Measurements from ENCODE around the gene CDC25A. TPM values are rescaled to one million over a fixed set of nuclear protein-coding genes. Genes with fewer than 3 reads are reported as not detected.
"Not testable (repeated sequence)": the region's sequence is repeated elsewhere in the genome, so short reads cannot be mapped to it uniquely, and the experiment has no call there.

CDC25A gene
- total RNA-seq, 2 experiments from 2014 or later: 23.4 to 23.5 TPM

DNA sequence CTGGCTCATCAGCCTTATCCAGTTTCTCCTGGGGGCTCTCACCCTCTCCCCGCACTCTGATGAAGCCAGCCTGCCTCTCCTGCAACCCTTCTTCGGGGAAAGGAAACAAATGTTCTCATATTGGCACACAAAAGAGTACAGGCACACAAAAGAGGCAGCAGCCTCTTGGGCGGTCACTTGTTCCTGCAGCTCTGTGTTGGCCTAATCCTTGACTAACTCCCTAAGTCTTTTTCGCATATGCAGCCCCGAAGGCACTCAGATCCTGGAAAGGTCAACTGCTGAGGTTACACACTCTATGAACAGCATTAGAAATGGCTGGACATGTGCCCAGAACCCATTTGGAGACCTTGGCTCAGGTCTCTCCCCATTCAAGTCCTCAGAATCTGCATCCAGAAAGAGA lies 27.7 kb upstream of the CDC25A start:
- Mint-ChIP-seq H3K27me3 (peaks cover 2% of the 10 kb centered on the region), H3K36me3 (ENCODE audit: low read depth) (no peaks in the 10 kb centered on the region), H3K27ac (no peak overlapping the region), H3K4me3 (no peak overlapping the region), H3K9me3 (no peaks in the 10 kb centered on the region), H3K4me1 (no peaks in the 10 kb centered on the region)
- no peak for DNase-seq
- CTCF ChIA-PET: interaction anchor here (1.4 kb wide), 1 partner anchor 220 kb away, joined by 3 read pairs; no protein-coding TSS in a partner anchor
- POLR2A ChIA-PET: no interaction called here

DNA sequence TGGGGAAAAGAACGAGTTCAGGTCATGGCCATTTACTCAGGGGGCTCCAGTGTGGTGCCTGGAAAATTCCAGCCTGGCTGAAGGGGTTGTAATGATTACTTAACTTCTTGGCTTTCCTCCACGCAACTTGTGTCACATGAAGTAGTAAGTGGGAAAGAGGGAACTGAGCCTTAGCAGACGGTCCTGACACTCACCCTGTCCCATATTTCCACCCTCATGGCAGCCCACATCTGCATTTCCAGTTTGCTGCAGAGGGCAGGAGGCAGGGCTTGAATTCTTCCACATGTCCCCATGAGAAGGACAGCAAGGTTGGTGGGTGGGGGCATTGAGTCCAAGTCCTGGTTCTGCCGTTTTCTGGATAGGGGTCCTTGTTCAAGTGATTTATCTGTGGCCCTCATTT lies 27.2 kb upstream of the CDC25A start:
- POLR2A ChIA-PET: no interaction called here
- H3K4me1 Mint-ChIP-seq: no peaks in the 10 kb centered on the region

DNA sequence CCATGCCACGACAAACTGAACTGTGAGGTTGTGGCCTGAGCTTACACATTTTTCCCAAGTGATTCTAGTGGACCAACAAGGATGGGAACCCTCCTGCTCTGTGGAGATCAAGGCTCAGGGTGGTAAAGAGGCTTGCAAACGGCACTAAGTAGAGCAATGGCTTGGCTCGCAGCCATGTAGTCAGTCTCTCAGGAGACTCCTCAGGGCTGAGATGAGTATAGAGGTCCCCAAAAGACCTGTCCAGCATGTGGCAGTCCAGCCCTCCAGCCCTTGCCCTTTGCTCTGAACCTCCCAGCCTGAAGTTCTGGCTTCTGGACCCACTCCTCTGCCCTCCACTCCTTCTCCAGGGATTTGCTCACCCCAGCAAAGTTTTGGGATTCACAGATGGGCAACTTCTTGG lies 26.8 kb upstream of the CDC25A start:
- CTCF ChIA-PET: interaction anchor here (0.6 kb wide), 1 partner anchor 10 kb away, joined by 3 read pairs; no protein-coding TSS in a partner anchor
- H3K9me3 Mint-ChIP-seq: no peaks in the 10 kb centered on the region
- H3K36me3 Mint-ChIP-seq (ENCODE audit: low read depth): no peaks in the 10 kb centered on the region
- DNase-seq: no peak
- POLR2A ChIA-PET: no interaction called here
- peaks cover 4% of the 10 kb centered on the region for H3K27me3 Mint-ChIP-seq
- no peak overlapping the region for H3K27ac Mint-ChIP-seq
- H3K4me1 Mint-ChIP-seq: peaks cover 1% of the 10 kb centered on the region
- no peak overlapping the region for H3K4me3 Mint-ChIP-seq

More for the DNA sequence above, 27.2 kb upstream of the CDC25A start:
- Mint-ChIP-seq H3K27me3 (peaks cover 2% of the 10 kb centered on the region), H3K9me3 (no peaks in the 10 kb centered on the region), H3K4me3 (no peak overlapping the region), H3K27ac (no peak overlapping the region), H3K36me3 (ENCODE audit: low read depth) (no peaks in the 10 kb centered on the region)
- CTCF ChIA-PET: no interaction called here
- DNase-seq: no peak

DNA sequence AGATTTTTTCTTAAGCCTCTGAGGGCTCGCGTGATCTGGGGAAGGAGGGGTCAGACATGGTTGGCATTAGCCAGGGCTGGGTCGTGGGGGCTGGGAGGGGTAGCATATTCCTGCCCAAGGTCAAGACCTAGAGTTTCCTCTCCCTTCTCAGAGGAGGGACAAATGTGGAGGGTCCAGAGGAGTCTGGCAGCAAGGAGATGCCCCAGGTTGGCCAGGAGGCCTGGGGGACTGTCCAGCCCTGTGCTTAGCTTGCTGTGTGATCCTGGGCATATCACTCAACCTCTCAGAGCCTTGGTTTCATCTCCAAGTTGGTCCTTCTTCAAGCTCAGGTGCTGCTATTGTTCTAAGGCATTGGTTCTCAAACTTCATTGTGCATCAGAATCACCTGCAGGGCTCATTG lies 26.0 kb upstream of the CDC25A start:
- H3K27me3 Mint-ChIP-seq: peaks cover 6% of the 10 kb centered on the region

DNA sequence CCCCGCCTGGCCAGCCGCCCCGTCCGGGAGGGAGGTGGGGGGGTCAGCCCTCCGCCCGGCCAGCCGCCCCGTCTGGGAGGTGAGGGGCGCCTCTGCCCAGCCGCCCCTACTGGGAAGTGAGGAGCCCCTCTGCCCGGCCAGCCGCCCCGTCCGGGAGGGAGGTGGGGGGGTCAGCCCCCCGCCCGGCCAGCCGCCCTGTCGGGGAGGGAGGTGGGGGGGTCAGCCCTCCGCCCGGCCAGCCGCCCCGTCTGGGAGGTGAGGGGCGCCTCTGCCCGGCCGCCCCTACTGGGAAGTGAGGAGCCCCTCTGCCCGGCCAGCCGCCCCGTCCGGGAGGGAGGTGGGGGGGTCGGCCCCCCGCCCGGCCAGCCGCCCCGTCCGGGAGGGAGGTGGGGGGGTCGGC lies 23.6 kb upstream of the CDC25A start:
- POLR2A ChIA-PET: not testable (repeated sequence)

More for the DNA sequence above, 26.0 kb upstream of the CDC25A start:
- no peaks in the 10 kb centered on the region for H3K36me3 Mint-ChIP-seq (ENCODE audit: low read depth)
- H3K4me3 Mint-ChIP-seq: no peak overlapping the region
- H3K27ac Mint-ChIP-seq: no peak overlapping the region
- peaks cover 3% of the 10 kb centered on the region for H3K4me1 Mint-ChIP-seq
- no peaks in the 10 kb centered on the region for H3K9me3 Mint-ChIP-seq
- ChIA-PET POLR2A (no interaction called here), CTCF (interaction anchor here (0.6 kb wide), 1 partner anchor 9 kb away, joined by 3 read pairs; no protein-coding TSS in a partner anchor)
- DNase-seq: no peak

DNA sequence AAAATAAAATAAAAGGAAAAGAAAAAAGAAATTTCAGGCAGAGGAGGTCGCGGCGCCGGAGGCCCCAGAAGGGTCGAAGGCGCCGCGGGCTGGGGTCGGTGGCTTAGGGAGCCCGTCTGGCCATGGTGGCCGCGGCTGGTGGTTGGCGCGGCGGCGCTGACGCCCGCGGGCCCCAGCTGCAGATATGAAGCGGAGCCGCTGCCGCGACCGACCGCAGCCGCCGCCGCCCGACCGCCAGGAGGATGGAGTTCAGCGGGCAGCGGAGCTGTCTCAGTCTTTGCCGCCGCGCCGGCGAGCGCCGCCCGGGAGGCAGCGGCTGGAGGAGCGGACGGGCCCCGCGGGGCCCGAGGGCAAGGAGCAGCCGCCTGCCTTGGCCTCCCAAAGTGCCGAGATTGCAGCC lies 22.3 kb upstream of the CDC25A start:
- POLR2A ChIA-PET; H3K36me3 Mint-ChIP-seq (ENCODE audit: low read depth); H3K4me1 Mint-ChIP-seq; H3K27ac Mint-ChIP-seq; DNase-seq; H3K27me3 Mint-ChIP-seq; H3K9me3 Mint-ChIP-seq; CTCF ChIA-PET; H3K4me3 Mint-ChIP-seq: not testable (repeated sequence)

More for the DNA sequence above, 23.6 kb upstream of the CDC25A start:
- CTCF ChIA-PET; H3K27ac Mint-ChIP-seq; H3K4me1 Mint-ChIP-seq; H3K36me3 Mint-ChIP-seq (ENCODE audit: low read depth); DNase-seq; H3K4me3 Mint-ChIP-seq; H3K9me3 Mint-ChIP-seq; H3K27me3 Mint-ChIP-seq: not testable (repeated sequence)

DNA sequence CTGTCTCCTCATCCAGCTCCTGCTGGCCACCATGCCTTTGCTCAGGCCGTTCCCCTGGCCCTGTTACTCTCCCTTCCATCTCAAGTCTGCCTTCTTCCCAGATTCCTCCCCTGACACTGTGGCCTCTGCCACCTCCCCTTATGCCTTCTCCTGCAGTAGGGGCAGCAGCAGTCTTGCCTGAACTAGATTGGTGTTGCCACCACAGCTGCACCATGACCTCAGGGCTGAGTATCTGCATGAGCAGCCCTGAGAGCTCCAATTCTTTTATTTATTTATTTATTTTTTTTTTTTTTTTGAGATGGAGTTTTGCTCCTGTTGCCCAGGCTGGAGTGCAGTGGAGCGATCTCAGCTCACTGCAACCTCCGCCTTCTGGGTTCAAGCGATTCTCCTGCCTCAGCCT lies 21.2 kb upstream of the CDC25A start:
- ChIA-PET CTCF (interaction anchor here (0.8 kb wide), 1 partner anchor 21 kb away, joined by 3 read pairs; no protein-coding TSS in a partner anchor), POLR2A (no interaction called here)
- H3K36me3 Mint-ChIP-seq (ENCODE audit: low read depth): no peaks in the 10 kb centered on the region
- H3K27me3 Mint-ChIP-seq: peaks cover 4% of the 10 kb centered on the region
- peaks cover 3% of the 10 kb centered on the region for H3K4me1 Mint-ChIP-seq
- no peak overlapping the region for H3K4me3 Mint-ChIP-seq
- H3K27ac Mint-ChIP-seq: no peak overlapping the region
- no peak for DNase-seq
- no peaks in the 10 kb centered on the region for H3K9me3 Mint-ChIP-seq

DNA sequence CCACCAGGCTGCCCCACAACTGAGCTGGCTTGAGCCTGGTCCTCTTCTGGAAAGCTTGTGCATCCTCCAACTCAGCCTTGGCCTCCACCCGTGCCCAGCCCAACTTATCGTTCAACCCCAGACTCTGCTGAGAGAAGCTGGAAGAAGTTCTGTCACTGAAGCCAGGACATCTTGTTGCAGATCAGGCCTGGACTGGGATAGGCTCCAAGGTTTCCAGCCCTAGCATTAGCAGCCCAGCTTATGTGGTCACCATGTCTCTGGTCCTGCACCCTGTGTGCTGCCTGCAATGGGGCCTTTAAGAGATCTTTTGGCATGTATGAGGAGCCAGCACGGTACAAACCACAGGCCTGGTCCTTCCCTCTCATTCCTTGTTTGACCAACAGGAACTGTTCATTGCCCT lies 19.9 kb upstream of the CDC25A start:
- Mint-ChIP-seq H3K27me3 (peaks cover 4% of the 10 kb centered on the region), H3K36me3 (ENCODE audit: low read depth) (no peaks in the 10 kb centered on the region), H3K4me1 (peaks cover 3% of the 10 kb centered on the region), H3K9me3 (no peaks in the 10 kb centered on the region), H3K4me3 (no peak overlapping the region), H3K27ac (no peak overlapping the region)
- CTCF ChIA-PET: no interaction called here
- POLR2A ChIA-PET: no interaction called here
- DNase-seq: no peak

DNA sequence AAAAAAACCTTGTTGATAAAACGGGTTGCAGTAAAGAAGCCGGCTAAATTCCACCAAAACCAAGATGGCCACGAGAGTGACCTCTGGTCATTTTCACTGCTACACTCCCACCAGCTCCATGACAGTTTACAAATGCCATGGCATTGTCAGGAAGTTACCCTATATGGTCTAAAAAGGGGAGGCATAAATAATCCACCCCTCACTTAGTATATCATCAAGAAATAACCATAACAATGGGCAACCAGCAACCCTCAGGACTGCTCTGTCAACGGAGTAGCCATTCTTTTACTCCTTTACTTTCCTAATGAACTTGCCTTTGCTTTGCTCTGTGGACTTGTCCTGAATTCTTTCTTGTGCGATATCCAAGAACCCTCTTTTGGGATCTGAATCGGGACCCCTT lies 14.4 kb upstream of the CDC25A start:
- H3K27ac Mint-ChIP-seq: no peak overlapping the region
- no peak for DNase-seq
- POLR2A ChIA-PET: no interaction called here
- H3K9me3 Mint-ChIP-seq: no peaks in the 10 kb centered on the region
- no peaks in the 10 kb centered on the region for H3K27me3 Mint-ChIP-seq
- CTCF ChIA-PET: interaction anchor here (1.2 kb wide), 1 partner anchor 28 kb away, joined by 3 read pairs; no protein-coding TSS in a partner anchor
- H3K4me1 Mint-ChIP-seq: no peaks in the 10 kb centered on the region
- H3K4me3 Mint-ChIP-seq: no peak overlapping the region
- H3K36me3 Mint-ChIP-seq (ENCODE audit: low read depth): no peaks in the 10 kb centered on the region

DNA sequence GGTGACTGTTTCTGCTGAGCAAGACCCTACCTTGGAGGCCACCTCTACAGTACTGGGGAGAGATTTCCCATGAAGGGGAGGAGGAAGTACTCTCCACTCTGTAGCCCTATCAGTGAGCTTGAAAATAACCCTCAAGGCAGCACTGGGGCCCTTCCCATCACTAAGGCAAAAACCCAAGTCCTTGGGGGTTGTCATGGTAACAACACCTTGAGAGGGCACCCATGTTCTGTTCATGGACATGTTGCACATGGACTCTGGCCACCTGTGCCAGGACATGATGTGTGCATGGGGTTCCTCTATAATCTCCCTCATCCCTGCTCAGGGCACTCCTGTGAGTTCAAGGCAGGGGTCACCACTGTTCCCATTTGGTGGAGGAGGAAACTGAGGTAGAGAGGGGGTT lies 10.9 kb upstream of the CDC25A start:
- H3K4me3 Mint-ChIP-seq: no peak overlapping the region
- H3K9me3 Mint-ChIP-seq: no peaks in the 10 kb centered on the region
- H3K27ac Mint-ChIP-seq: no peak overlapping the region
- no peaks in the 10 kb centered on the region for H3K27me3 Mint-ChIP-seq
- no peak for DNase-seq
- ChIA-PET CTCF (interaction anchor here (1.0 kb wide), 1 partner anchor 237 kb away, joined by 3 read pairs; no protein-coding TSS in a partner anchor), POLR2A (no interaction called here)
- H3K36me3 Mint-ChIP-seq (ENCODE audit: low read depth): no peaks in the 10 kb centered on the region
- H3K4me1 Mint-ChIP-seq: peaks cover 2% of the 10 kb centered on the region

DNA sequence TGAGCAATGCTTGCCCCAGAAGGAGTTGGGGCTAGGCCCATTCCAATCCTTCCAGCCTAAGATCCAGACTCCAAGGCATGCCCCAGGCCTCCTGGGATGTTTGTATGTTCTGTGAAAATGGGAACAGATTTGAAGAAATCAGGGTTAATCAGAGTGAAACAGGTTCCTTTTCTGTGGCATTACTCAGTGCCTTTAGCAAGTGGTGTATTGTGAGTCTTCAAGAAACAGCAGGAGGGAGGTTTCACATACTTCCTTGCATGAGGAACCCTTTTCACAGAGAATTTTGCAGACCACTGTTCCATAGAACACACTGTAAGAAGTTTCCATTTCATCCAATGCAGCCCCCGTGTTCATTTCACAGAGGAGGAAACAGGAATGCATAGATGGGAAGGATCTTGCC lies 8.4 kb upstream of the CDC25A start:
- no peaks in the 10 kb centered on the region for H3K36me3 Mint-ChIP-seq (ENCODE audit: low read depth)
- no peaks in the 10 kb centered on the region for H3K9me3 Mint-ChIP-seq
- CTCF ChIA-PET: no interaction called here

DNA sequence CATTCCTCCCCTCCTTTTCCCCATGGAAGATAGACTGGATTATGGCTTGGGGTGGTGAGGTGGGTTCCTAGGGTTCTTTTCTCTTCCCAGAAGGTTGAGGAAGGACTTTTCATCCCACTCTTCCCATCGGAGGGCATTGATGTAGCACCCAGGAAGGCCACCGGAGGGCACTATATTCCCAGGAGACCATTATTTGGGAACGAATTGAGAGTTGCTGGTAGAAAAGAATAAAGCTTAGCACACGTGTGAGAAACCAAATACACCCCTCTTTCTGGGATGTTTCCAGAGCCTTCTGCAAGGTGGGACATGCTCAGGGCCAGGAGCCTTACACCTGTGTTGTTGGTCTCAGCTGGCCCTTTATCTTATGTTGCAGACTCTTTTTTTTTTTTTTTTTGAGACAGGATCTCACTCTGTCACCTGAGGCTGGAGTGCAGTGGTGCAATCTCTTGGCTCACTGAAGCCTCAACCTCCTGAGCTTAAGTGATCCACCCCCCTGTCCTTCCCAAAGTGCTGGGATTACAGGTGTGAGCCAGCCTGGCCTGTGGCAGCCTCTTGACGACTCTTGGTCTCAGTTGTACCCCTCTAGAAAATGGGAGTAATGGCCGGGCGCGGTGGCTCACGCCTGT lies 6.3 kb upstream of the CDC25A start:
- peak; percentile 30 for DNase-seq
- Mint-ChIP-seq H3K36me3 (ENCODE audit: low read depth) (no peaks in the 10 kb centered on the region), H3K27ac (no peak overlapping the region), H3K27me3 (peaks cover 3% of the 10 kb centered on the region), H3K9me3 (no peaks in the 10 kb centered on the region), H3K4me1 (peaks cover 2% of the 10 kb centered on the region), H3K4me3 (no peak overlapping the region)
- CTCF ChIA-PET: interaction anchor here (0.6 to 1.6 kb wide), 9 partner anchors 11 to 1360 kb away, joined by 3 to 9 read pairs (median 3); partner anchors contain the start of gene NCKIPSD
- POLR2A ChIA-PET: interaction anchor here (0.6 kb wide), 1 partner anchor 320 kb away, joined by 5 read pairs; no protein-coding TSS in a partner anchor

More for the DNA sequence above, 8.4 kb upstream of the CDC25A start:
- no peak for DNase-seq
- POLR2A ChIA-PET: no interaction called here
- peaks cover 3% of the 10 kb centered on the region for H3K27me3 Mint-ChIP-seq
- H3K4me1 Mint-ChIP-seq: peaks cover 2% of the 10 kb centered on the region
- no peak overlapping the region for H3K4me3 Mint-ChIP-seq
- no peak overlapping the region for H3K27ac Mint-ChIP-seq

DNA sequence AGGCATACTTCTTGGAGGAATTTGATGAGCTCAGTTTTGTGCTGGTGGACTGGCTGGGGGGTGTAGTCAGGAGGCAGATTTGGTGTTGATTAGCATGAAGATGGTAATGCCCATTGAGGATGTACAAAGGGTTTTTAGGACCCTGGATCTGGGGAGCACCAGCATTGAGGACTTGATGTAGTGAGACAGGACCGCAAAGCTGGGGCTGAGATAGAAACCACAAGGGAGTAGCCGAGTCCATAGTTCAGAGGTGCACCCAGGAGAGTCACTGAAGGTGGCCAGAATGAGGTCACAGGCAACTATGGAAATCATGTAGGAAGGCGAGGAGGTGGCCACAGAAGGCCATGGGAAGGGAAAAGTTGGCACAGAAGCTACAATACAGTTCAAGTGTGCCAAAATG lies 2.7 kb upstream of the CDC25A start:
- POLR2A ChIA-PET: no interaction called here
- no peak for DNase-seq
- H3K36me3 Mint-ChIP-seq (ENCODE audit: low read depth): peaks cover 13% of the 10 kb centered on the region
- no peaks in the 10 kb centered on the region for H3K9me3 Mint-ChIP-seq
- CTCF ChIA-PET: interaction anchor here (1.6 kb wide), 2 partner anchors 50 to 245 kb away, joined by 3 to 4 read pairs; partner anchors contain the start of gene ZNF589
- H3K27me3 Mint-ChIP-seq: peaks cover 3% of the 10 kb centered on the region
- no peak overlapping the region for H3K27ac Mint-ChIP-seq
- H3K4me1 Mint-ChIP-seq: peaks cover 24% of the 10 kb centered on the region
- no peak overlapping the region for H3K4me3 Mint-ChIP-seq

DNA sequence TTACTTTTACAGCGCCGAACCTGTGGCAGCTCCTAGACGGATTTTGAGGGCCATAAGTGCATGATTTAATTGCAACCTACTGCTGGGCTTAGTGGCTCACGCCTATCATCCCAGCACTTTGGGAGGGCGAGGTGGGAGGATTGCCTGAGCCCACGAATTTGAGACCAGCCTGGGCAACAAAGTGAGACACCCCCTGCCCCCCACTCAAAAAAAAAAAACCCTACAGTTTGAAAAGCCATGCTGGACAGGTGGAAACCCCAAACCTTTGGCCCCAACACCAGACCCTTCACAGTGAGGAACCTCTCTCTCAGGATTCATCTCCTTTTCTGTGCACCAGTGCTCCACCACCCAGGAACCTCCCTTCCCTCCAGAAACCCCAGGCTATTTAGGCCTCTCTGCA lies 1.1 kb upstream of the CDC25A start:
- ChIA-PET CTCF (interaction anchor here (0.6 to 1.1 kb wide), 2 partner anchors 38 to 63 kb away, joined by 3 read pairs; no protein-coding TSS in a partner anchor), POLR2A (no interaction called here)
- Mint-ChIP-seq H3K4me1 (peaks cover 35% of the 10 kb centered on the region), H3K27me3 (peaks cover 3% of the 10 kb centered on the region), H3K9me3 (no peaks in the 10 kb centered on the region), H3K27ac (peak overlapping the region; percentile 84), H3K36me3 (ENCODE audit: low read depth) (peaks cover 26% of the 10 kb centered on the region), H3K4me3 (peak overlapping the region; percentile 97)
- no peak for DNase-seq

Data from activated CD4-positive, alpha-beta T cell treated with anti-CD3 and anti-CD28 coated beads, Interleukin-2, amount 10 ng/mL, durations not matched to agents 7 days and 5 days (primary cell).